HCT116 (cell line): ENCODE results near the gene RPL21. TPM values are rescaled to one million over a fixed set of nuclear protein-coding genes. Genes with fewer than 3 reads are reported as not detected.

Experiments
- ATAC-seq: fragments of 200-7000 bp; cut with Tn5 transposase; 2 replicates; pipeline ENCODE4 v1.9.1; 2020; ENCODE audit warnings: mild to moderate bottlenecking, moderate library complexity
- BruUV-seq: library from RNA; stranded (reverse); fragments of 400-500 nt; replicated peaks from 2 replicates; lab custom pipeline; 2021; lab: Mats Ljungman, UMichigan
- CTCF ChIA-PET: fragments of 300-600 bp; sonication (Branson Sonifier 250); formaldehyde crosslinking; loops from one replicate; lab custom pipeline; 2021; ENCODE audit warnings: antibody characterized with exemption; lab: Charles Lee
- POLR2A ChIA-PET: fragments of 300-600, 350-600 bp; sonication (Branson Sonifier 250); formaldehyde crosslinking; loops from one replicate; lab custom pipeline; 2021; ENCODE audit warnings: antibody characterized with exemption; lab: Charles Lee
- RAD21 ChIA-PET, 2 experiments: fragments of 300-600 bp; sonication (Branson Sonifier 250); formaldehyde crosslinking; loops; one replicate each; lab custom pipeline; 2023; ENCODE audit warnings: low total read pairs in 2 of 2; ENCODE audit not compliant: uncharacterized antibody in 2 of 2, unreplicated experiment in 2 of 2, low non-redundant PET in 1 of 2; lab: Charles Lee
- DNase-seq: peaks from one replicate; pipeline ENCODE4 v3.0.0-alpha.2; 2010; ENCODE audit warnings: low read depth, low spot score
- H2AFZ ChIP-seq: fragments of 200-600 bp; shearing (Covaris generic), sonication (generic); 2 replicates; pipeline ENCODE4 v1.6.1; 2017; ENCODE audit warnings: low read depth, mixed run types, mixed read lengths, antibody characterized with exemption, low read length; ENCODE audit not compliant: poor library complexity, severe bottlenecking
- H3K27ac ChIP-seq: 2 replicates; pipeline ENCODE4 v1.5.1; 2012; ENCODE audit warnings: low read depth, low read length
- H3K27me3 ChIP-seq: fragments of 200-600 bp; sonication (generic); 2 replicates; pipeline ENCODE4 v1.6.1; 2016; ENCODE audit warnings: mixed run types, low read length, mixed read lengths; ENCODE audit not compliant: insufficient read depth
- H3K36me3 ChIP-seq, 2 experiments: fragments of 200-500 bp in 1 of 2; fragments of 200-600 bp in 1 of 2; sonication (Bioruptor generic) in 1 of 2; sonication (generic) in 1 of 2; 2 replicates each; pipeline versions ENCODE4 v1.5.1 to v1.6.1; 2014 to 2016; ENCODE audit warnings: low read length in 2 of 2, inconsistent platforms in 1 of 2, mixed read lengths in 1 of 2, mixed run types in 1 of 2; ENCODE audit not compliant: insufficient read depth in 2 of 2, control insufficient read depth in 1 of 2
- H3K4me1 ChIP-seq, 2 experiments: fragments of 200-600 bp in 1 of 2; sonication (generic) in 1 of 2; 2 replicates each; pipeline versions ENCODE4 v1.5.1 to v1.6.1; 2012 to 2017; ENCODE audit warnings: low read length in 2 of 2, inconsistent platforms in 1 of 2, mild to moderate bottlenecking in 1 of 2, mixed read lengths in 1 of 2, mixed run types in 1 of 2, moderate library complexity in 1 of 2; ENCODE audit not compliant: insufficient read depth in 2 of 2, control insufficient read depth in 1 of 2
- H3K4me2 ChIP-seq: fragments of 200-600 bp; sonication (generic); 2 replicates; pipeline ENCODE4 v1.6.1; 2017; ENCODE audit warnings: mixed run types, low read length, mixed read lengths
- H3K4me3 ChIP-seq, 2 experiments: fragments of 200-600 bp in 1 of 2; sonication (generic) in 1 of 2; replicated peaks in 1 of 2; 2 replicates each; pipeline ENCODE4 v1.5.1; 2011 to 2016; ENCODE audit warnings: low read length in 2 of 2, control low read depth in 1 of 2, low read depth in 1 of 2, mild to moderate bottlenecking in 1 of 2, mixed read lengths in 1 of 2, mixed run types in 1 of 2
- H3K79me2 ChIP-seq: fragments of 200-600 bp; sonication (generic); 2 replicates; pipeline ENCODE4 v1.6.1; 2017; ENCODE audit warnings: mild to moderate bottlenecking, mixed run types, low read length, moderate library complexity, mixed read lengths; ENCODE audit not compliant: insufficient read depth
- H3K9ac ChIP-seq: fragments of 200-600 bp; sonication (generic); 2 replicates; pipeline ENCODE4 v1.6.1; 2016; ENCODE audit warnings: low read length, mixed read lengths
- H3K9me2 ChIP-seq: fragments of 200-600 bp; sonication (generic), shearing (Covaris generic); 2 replicates; pipeline ENCODE4 v1.6.1; 2017; ENCODE audit warnings: mixed run types, mild to moderate bottlenecking, moderate library complexity; ENCODE audit not compliant: insufficient read depth
- H3K9me3 ChIP-seq, 2 experiments: fragments of 200-500 bp in 1 of 2; fragments of 200-600 bp in 1 of 2; sonication (Bioruptor generic) in 1 of 2; sonication (generic) in 1 of 2; 2 replicates each; pipeline ENCODE4 v1.6.1; 2014 to 2017; ENCODE audit warnings: low read length in 2 of 2, mixed read lengths in 2 of 2, inconsistent platforms in 1 of 2, low read depth in 1 of 2, mild to moderate bottlenecking in 1 of 2, mixed run types in 1 of 2, moderate library complexity in 1 of 2; ENCODE audit not compliant: control insufficient read depth in 1 of 2, insufficient read depth in 1 of 2
- H4K20me1 ChIP-seq: fragments of 200-600 bp; sonication (generic), shearing (Covaris generic); 2 replicates; pipeline ENCODE4 v1.6.1; 2017; ENCODE audit warnings: mixed run types, mild to moderate bottlenecking, moderate library complexity; ENCODE audit not compliant: insufficient read depth
- ATF3 ChIP-seq: IDR thresholded peaks from 2 replicates; pipeline ENCODE4 v1.6.1; 2012
- CEBPB ChIP-seq: IDR thresholded peaks from 2 replicates; pipeline ENCODE4 v1.6.1; 2012; ENCODE audit warnings: low read depth
- EZH2 ChIP-seq: fragments of 200-600 bp; sonication (generic); IDR thresholded peaks from 2 replicates; pipeline ENCODE4 v1.6.1; 2017; ENCODE audit warnings: antibody characterized with exemption, mixed run types
- EZH2phosphoT487 ChIP-seq: fragments of 200-600 bp; IDR thresholded peaks from 2 replicates; pipeline ENCODE4 v1.6.1; 2018; ENCODE audit warnings: antibody characterized with exemption, borderline replicate concordance
- MAX ChIP-seq: IDR thresholded peaks from 2 replicates; pipeline ENCODE4 v1.6.1; 2012
- RAD21 ChIP-seq: IDR thresholded peaks from 2 replicates; pipeline ENCODE4 v1.6.1; 2012; ENCODE audit warnings: low read depth, mild to moderate bottlenecking
- SIN3A ChIP-seq: IDR thresholded peaks from 2 replicates; pipeline ENCODE4 v1.6.1; 2012; ENCODE audit warnings: low read depth
- SRF ChIP-seq: IDR thresholded peaks from 2 replicates; pipeline ENCODE4 v1.6.1; 2012; ENCODE audit warnings: low read depth
- YY1 ChIP-seq: IDR thresholded peaks from 2 replicates; pipeline ENCODE4 v1.6.1; 2011; ENCODE audit warnings: low read length, low read depth, moderate library complexity, mild to moderate bottlenecking; ENCODE audit not compliant: insufficient replicate concordance; ENCODE audit errors: extremely low read depth
- ZFX ChIP-seq: fragments of 450-650 bp; IDR thresholded peaks from 2 replicates; pipeline ENCODE4 v1.6.1; 2017
- intact Hi-C: fragments of 100-400 bp; cut with micrococcal nuclease; formaldehyde crosslinking; loops from 2 replicates; pipeline ENCODE4 v1.10.0; 2022
- total RNA-seq: library from RNA; stranded (reverse); gene quantifications from one replicate; pipeline ENCODE4 v1.2.1, GENCODE V29; 2021; ENCODE audit not compliant: unreplicated experiment
- TF ChIP-seq, protein P1 (sequence below): IDR thresholded peaks from 2 replicates; pipeline ENCODE4 v1.6.1; 2011; ENCODE audit warnings: mild to moderate bottlenecking, low read length, moderate library complexity; ENCODE audit not compliant: insufficient replicate concordance; ENCODE audit errors: extremely low read depth
- TF ChIP-seq, protein P2 (sequence below): IDR thresholded peaks from 2 replicates; pipeline ENCODE4 v1.6.1; 2012; ENCODE audit warnings: low read depth
- TF ChIP-seq, protein P3 (sequence below), 3 experiments: fragments of 200-600 bp in 1 of 3; sonication (generic) in 1 of 3; IDR thresholded peaks in 2 of 3; conservative IDR thresholded peaks in 1 of 3; 2 replicates each; pipeline ENCODE4 v1.5.1; 2012 to 2017; ENCODE audit warnings: low read depth in 2 of 3, low read length in 2 of 3, antibody characterized with exemption in 1 of 3, borderline replicate concordance in 1 of 3, control low read depth in 1 of 3, mild to moderate bottlenecking in 1 of 3, mixed read lengths in 1 of 3, mixed run types in 1 of 3, moderate library complexity in 1 of 3; ENCODE audit not compliant: insufficient read depth in 1 of 3

The RPL21 gene
- total RNA-seq, 1 experiment from 2014 or later: 915 TPM

GRCh38 chr13:27271570-27272096 is 20.3 kb downstream of the RPL21 start:
- Histone ChIP-seq H3K9me3 (no peaks in the 10 kb centered on the region), H2AFZ (no peak overlapping the region), H3K4me1 (peaks cover 4 to 14% of the 10 kb centered on the region in 2 experiments; a peak in 3 of 4 replicates), H3K4me2 (peak overlapping the region; percentile 91), H3K27me3 (no peaks in the 10 kb centered on the region), H3K9me2 (no peaks in the 10 kb centered on the region), H3K79me2 (no peaks in the 10 kb centered on the region), H3K4me3 (peak overlapping the region; percentile 57 to 74), H4K20me1 (no peaks in the 10 kb centered on the region), H3K27ac (no peak overlapping the region), H3K36me3 (no peaks in the 10 kb centered on the region), H3K9ac (peak overlapping the region; percentile 69)
- BruUV-seq: TSS peak; percentile 41
- DNase-seq (no peak), ATAC-seq (no peak)
- ChIA-PET POLR2A (no interaction called here), CTCF (interaction anchor here (1.0 to 1.9 kb wide), 2 partner anchors 8 to 9 kb away, joined by 3 to 7 read pairs; no protein-coding TSS in a partner anchor), RAD21 (no interaction called here)
- intact Hi-C loops: no loop called here
- TF ChIP-seq, protein P1, sequence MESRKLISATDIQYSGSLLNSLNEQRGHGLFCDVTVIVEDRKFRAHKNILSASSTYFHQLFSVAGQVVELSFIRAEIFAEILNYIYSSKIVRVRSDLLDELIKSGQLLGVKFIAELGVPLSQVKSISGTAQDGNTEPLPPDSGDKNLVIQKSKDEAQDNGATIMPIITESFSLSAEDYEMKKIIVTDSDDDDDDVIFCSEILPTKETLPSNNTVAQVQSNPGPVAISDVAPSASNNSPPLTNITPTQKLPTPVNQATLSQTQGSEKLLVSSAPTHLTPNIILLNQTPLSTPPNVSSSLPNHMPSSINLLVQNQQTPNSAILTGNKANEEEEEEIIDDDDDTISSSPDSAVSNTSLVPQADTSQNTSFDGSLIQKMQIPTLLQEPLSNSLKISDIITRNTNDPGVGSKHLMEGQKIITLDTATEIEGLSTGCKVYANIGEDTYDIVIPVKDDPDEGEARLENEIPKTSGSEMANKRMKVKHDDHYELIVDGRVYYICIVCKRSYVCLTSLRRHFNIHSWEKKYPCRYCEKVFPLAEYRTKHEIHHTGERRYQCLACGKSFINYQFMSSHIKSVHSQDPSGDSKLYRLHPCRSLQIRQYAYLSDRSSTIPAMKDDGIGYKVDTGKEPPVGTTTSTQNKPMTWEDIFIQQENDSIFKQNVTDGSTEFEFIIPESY: no peak
- TF ChIP-seq YY1 (no peak), EZH2 (no peak), MAX (no peak), SRF (no peak), RAD21 (no peak), ATF3 (no peak), SIN3A (no peak), CEBPB (no peak), ZFX (no peak), EZH2phosphoT487 (no peak)
- TF ChIP-seq, protein P2, sequence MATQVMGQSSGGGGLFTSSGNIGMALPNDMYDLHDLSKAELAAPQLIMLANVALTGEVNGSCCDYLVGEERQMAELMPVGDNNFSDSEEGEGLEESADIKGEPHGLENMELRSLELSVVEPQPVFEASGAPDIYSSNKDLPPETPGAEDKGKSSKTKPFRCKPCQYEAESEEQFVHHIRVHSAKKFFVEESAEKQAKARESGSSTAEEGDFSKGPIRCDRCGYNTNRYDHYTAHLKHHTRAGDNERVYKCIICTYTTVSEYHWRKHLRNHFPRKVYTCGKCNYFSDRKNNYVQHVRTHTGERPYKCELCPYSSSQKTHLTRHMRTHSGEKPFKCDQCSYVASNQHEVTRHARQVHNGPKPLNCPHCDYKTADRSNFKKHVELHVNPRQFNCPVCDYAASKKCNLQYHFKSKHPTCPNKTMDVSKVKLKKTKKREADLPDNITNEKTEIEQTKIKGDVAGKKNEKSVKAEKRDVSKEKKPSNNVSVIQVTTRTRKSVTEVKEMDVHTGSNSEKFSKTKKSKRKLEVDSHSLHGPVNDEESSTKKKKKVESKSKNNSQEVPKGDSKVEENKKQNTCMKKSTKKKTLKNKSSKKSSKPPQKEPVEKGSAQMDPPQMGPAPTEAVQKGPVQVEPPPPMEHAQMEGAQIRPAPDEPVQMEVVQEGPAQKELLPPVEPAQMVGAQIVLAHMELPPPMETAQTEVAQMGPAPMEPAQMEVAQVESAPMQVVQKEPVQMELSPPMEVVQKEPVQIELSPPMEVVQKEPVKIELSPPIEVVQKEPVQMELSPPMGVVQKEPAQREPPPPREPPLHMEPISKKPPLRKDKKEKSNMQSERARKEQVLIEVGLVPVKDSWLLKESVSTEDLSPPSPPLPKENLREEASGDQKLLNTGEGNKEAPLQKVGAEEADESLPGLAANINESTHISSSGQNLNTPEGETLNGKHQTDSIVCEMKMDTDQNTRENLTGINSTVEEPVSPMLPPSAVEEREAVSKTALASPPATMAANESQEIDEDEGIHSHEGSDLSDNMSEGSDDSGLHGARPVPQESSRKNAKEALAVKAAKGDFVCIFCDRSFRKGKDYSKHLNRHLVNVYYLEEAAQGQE: no peak
- TF ChIP-seq, protein P3, sequence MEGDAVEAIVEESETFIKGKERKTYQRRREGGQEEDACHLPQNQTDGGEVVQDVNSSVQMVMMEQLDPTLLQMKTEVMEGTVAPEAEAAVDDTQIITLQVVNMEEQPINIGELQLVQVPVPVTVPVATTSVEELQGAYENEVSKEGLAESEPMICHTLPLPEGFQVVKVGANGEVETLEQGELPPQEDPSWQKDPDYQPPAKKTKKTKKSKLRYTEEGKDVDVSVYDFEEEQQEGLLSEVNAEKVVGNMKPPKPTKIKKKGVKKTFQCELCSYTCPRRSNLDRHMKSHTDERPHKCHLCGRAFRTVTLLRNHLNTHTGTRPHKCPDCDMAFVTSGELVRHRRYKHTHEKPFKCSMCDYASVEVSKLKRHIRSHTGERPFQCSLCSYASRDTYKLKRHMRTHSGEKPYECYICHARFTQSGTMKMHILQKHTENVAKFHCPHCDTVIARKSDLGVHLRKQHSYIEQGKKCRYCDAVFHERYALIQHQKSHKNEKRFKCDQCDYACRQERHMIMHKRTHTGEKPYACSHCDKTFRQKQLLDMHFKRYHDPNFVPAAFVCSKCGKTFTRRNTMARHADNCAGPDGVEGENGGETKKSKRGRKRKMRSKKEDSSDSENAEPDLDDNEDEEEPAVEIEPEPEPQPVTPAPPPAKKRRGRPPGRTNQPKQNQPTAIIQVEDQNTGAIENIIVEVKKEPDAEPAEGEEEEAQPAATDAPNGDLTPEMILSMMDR (IDR thresholded peaks at IDR 0.05 in 2 of 3, conservative IDR thresholded peaks at IDR 0.05 in 1 of 3; ENCODE audit: borderline replicate concordance in 1 of 3, insufficient read depth in 1 of 3, low read depth in 2 of 3, low read length in 2 of 3): no peak
